ENCODE results near the gene KLHL14.
"Not testable (repeated sequence)": the region's sequence is repeated elsewhere in the genome, so short reads cannot be mapped to it uniquely, and the experiment has no call there.

The KLHL14 gene

GRCh38 chr18:32772581-32773381 lies at the start of gene KLHL14:
KLHL14 (minus strand) TSS chr18:32773023; CDS start chr18:32770591, 2,432 bp downstream.
- DNase-seq, result no peak

GRCh38 chr18:32822197-32822596 lies 49.4 kb upstream of the KLHL14 start:
- no peak for DNase-seq

GRCh38 chr18:32815881-32816280 lies 43.1 kb upstream of the KLHL14 start:
- DNase-seq, result no peak

- no peak for DNase-seq
Measured at GRCh38 chr18:32812342-32812741, 39.5 kb upstream of the KLHL14 start.

- no peak for DNase-seq
Measured at GRCh38 chr18:32810314-32810713, 37.5 kb upstream of the KLHL14 start.

GRCh38 chr18:32805354-32805753 lies 32.5 kb upstream of the KLHL14 start:
- no peak for DNase-seq

- no peak for DNase-seq
Measured at GRCh38 chr18:32804134-32804888, 31.5 kb upstream of the KLHL14 start.

- DNase-seq, result no peak
Measured at GRCh38 chr18:32803568-32803967, 30.7 kb upstream of the KLHL14 start.

GRCh38 chr18:32802591-32803451 lies 30.0 kb upstream of the KLHL14 start:
- DNase-seq, result no peak

GRCh38 chr18:32801228-32801627 lies 28.4 kb upstream of the KLHL14 start:
- no peak for DNase-seq

- DNase-seq, result no peak
Measured at GRCh38 chr18:32798209-32798960, 25.6 kb upstream of the KLHL14 start.

GRCh38 chr18:32794667-32795066 lies 21.8 kb upstream of the KLHL14 start:
- not testable (repeated sequence) for DNase-seq

- DNase-seq, result no peak
Measured at GRCh38 chr18:32779010-32779409, 6.2 kb upstream of the KLHL14 start.

- no peak for DNase-seq
Measured at GRCh38 chr18:32777049-32777448, 4.2 kb upstream of the KLHL14 start.

- DNase-seq, result no peak
Measured at GRCh38 chr18:32776561-32776960, 3.7 kb upstream of the KLHL14 start.

GRCh38 chr18:32775628-32776027 lies 2.8 kb upstream of the KLHL14 start:
- DNase-seq, result no peak

GRCh38 chr18:32773382-32773712 lies 524 bp upstream of the KLHL14 start:
- no peak for DNase-seq

GRCh38 chr18:32771871-32772580 lies 797 bp downstream of the KLHL14 start:
- DNase-seq, result no peak

- no peak for DNase-seq
Measured at GRCh38 chr18:32771169-32771751, 1.6 kb downstream of the KLHL14 start.

- no peak for DNase-seq
Measured at GRCh38 chr18:32770666-32771168, 2.1 kb downstream of the KLHL14 start.
